Activated effector memory CD4-positive, alpha-beta T cell treated with Interleukin-2 at 50 U/mL for 16 hours (primary cell): Measurements from ENCODE around the gene INSIG1.

Experiments used
- DNase-seq: peaks from one replicate; pipeline ENCODE4 v3.0.0-alpha.2; 2020

INSIG1 gene

GRCh38 chr7:155286686-155287085, 11.0 kb upstream of the INSIG1 start:
- DNase-seq, result no peak

- DNase-seq, result no peak
Measured at GRCh38 chr7:155287284-155287935, 10.3 kb upstream of the INSIG1 start.

GRCh38 chr7:155288055-155288454, 9.6 kb upstream of the INSIG1 start:
- DNase-seq, result no peak

- no peak for DNase-seq
Measured at GRCh38 chr7:155289107-155289506, 8.6 kb upstream of the INSIG1 start.

- DNase-seq, result no peak
Measured at GRCh38 chr7:155289949-155290501, 7.7 kb upstream of the INSIG1 start.

GRCh38 chr7:155291045-155291530, 6.6 kb upstream of the INSIG1 start:
- no peak for DNase-seq

GRCh38 chr7:155291729-155292128, 5.9 kb upstream of the INSIG1 start:
- DNase-seq, result no peak

GRCh38 chr7:155292680-155293226, 4.9 kb upstream of the INSIG1 start:
- no peak for DNase-seq

GRCh38 chr7:155293721-155294510, 3.8 kb upstream of the INSIG1 start:
- no peak for DNase-seq

- DNase-seq, result no peak
Measured at GRCh38 chr7:155294511-155294778, 3.2 kb upstream of the INSIG1 start.

GRCh38 chr7:155295511-155295910, 2.2 kb upstream of the INSIG1 start:
- no peak for DNase-seq

GRCh38 chr7:155296006-155296787, 1.5 kb upstream of the INSIG1 start:
- DNase-seq, result no peak

- DNase-seq, result peak; percentile 87
Measured at GRCh38 chr7:155296788-155297516, 726 bp upstream of the INSIG1 start.

GRCh38 chr7:155298288-155298833, 683 bp downstream of the INSIG1 start:
- DNase-seq, result no peak

- DNase-seq, result peak; percentile 95
Measured at GRCh38 chr7:155298834-155299534, 1.3 kb downstream of the INSIG1 start.

GRCh38 chr7:155299535-155300202, 2.0 kb downstream of the INSIG1 start:
- DNase-seq, result peak; percentile 13

GRCh38 chr7:155300641-155301452, 3.2 kb downstream of the INSIG1 start:
- DNase-seq, result no peak

GRCh38 chr7:155303039-155303593, 5.4 kb downstream of the INSIG1 start:
- DNase-seq, result no peak

- no peak for DNase-seq
Measured at GRCh38 chr7:155303897-155304296, 6.2 kb downstream of the INSIG1 start.
